ENCODE measurements around the gene P2RY2.

DNA sequence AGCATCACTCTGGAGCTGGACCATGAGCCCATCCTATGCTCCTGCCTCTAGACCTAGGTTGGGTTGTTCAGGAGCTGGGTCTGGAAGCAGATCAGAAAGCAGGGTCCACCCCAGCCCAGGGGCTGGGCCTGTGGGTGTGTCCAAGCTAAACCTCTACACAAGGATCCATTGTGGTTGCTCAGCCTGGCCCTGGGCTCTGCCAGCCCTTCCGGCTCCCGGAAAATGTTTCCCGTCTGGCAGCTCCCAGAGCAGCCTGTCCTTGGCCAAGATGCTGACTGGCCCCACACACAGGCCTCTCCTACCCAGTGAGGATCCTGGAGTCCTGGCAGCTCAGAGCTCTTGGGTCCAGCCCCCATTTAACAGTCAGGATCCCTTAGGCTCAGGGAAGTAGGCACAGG is 40.7 kb upstream of the P2RY2 start:
- TF ChIP-seq, protein P1, sequence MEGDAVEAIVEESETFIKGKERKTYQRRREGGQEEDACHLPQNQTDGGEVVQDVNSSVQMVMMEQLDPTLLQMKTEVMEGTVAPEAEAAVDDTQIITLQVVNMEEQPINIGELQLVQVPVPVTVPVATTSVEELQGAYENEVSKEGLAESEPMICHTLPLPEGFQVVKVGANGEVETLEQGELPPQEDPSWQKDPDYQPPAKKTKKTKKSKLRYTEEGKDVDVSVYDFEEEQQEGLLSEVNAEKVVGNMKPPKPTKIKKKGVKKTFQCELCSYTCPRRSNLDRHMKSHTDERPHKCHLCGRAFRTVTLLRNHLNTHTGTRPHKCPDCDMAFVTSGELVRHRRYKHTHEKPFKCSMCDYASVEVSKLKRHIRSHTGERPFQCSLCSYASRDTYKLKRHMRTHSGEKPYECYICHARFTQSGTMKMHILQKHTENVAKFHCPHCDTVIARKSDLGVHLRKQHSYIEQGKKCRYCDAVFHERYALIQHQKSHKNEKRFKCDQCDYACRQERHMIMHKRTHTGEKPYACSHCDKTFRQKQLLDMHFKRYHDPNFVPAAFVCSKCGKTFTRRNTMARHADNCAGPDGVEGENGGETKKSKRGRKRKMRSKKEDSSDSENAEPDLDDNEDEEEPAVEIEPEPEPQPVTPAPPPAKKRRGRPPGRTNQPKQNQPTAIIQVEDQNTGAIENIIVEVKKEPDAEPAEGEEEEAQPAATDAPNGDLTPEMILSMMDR (IDR thresholded peaks at IDR 0.05): no peak
- TF ChIP-seq EZH2 (IDR thresholded peaks at IDR 0.05): no peak

Measured in neural progenitor cell (in vitro differentiated cells).